HG03280 (cell line): ENCODE measurements around the gene NR1H3.
A peak's percentile ranks its signal among the peaks of the same experiment; 100 is the strongest.
"Not testable (repeated sequence)": the region's sequence is repeated elsewhere in the genome, so short reads cannot be mapped to it uniquely, and the experiment has no call there.

Experiments
- ATAC-seq: cut with Tn5 transposase; IDR thresholded peaks from one replicate; pipeline ENCODE4 v1.9.1; 2021; ENCODE audit warnings: mild to moderate bottlenecking, moderate library complexity; ENCODE audit not compliant: unreplicated experiment

NR1H3 gene

DNA sequence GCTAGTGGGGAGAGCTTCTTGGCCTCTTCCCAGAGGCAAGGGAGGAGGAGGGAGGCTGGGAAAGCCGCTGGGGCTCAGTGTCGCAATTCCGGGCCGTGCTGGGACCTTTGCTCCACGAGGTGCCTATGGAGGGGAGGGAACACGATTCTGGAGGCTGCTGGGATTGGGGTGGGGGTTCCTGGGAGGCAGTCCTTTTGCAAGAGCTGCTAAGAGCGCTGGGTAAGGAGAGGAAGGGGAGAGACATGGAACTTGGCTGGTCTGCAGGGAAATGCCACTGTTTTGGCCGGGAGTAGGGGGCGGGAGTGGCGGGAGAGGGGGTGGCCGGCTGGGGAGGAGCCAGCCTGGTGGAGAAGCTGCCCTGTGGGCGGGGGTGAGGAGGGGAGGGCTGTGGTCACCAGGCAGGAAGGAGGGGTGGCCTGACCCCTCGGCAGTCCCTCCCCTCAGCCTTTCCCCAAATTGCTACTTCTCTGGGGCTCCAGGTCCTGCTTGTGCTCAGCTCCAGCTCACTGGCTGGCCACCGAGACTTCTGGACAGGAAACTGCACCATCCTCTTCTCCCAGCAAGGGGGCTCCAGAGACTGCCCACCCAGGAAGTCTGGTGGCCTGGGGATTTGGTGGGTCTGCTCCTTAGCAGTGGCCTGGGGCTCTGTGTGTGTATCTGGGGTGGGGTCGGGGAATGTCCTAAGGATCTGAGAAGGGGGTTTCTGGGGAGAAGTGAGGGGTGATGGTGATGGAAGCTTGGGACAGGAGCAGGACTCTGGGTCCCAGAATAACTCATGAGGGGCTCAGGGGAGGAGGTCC, at the start of gene NR1H3:
Gene NR1H3, plus strand, starts transcription at position 480 of the 800 bp plus-strand sequence. CDS start 1,221 bp downstream, outside the sequence.
- ATAC-seq = no peak

DNA sequence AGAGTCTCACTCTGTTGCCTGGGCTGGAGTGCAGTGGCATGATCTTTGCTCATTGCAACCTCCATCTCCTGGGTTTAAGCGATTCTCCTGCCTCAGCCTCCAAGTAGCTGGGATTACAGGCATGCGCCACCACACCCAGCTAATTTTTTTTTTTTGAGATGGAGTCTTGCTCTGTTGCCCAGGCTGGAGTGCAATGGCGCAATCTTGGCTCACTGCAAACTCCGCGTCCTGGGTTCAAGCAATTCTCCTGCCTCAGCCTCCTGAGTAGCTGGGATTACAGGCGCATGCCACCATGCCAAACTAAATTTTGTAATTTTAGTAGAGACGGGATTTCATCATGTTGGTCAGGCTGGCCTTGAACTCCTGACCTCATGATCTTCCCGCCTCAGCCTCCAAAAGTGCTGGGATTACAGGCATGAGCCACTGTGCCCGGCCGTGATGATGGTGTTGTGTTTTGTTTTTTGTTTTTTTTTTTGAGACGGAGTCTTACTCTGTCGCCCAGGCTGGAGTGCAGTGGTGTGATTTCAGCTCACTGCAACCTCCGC, 49.7 kb upstream of the NR1H3 start:
- not testable (repeated sequence) for ATAC-seq

DNA sequence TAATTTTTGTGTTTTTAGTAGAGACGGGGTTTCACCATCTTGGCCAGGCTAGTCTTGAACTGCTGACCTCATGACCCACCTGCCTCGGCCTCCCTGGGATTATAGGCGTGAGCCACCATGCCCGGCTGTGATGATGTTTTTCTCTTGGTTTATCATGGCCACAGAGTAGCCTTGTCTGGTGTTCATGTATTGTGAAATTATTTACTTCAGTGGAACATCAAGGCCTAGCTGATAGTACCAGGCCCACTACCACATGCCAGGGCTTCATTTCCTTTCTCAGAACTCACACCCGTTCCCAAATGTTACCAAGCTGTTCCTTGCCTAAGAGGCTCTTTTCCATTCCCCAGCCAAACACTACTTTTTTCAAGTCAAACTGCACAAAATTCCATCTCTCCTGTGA, 49.2 kb upstream of the NR1H3 start:
- ATAC-seq = no peak

DNA sequence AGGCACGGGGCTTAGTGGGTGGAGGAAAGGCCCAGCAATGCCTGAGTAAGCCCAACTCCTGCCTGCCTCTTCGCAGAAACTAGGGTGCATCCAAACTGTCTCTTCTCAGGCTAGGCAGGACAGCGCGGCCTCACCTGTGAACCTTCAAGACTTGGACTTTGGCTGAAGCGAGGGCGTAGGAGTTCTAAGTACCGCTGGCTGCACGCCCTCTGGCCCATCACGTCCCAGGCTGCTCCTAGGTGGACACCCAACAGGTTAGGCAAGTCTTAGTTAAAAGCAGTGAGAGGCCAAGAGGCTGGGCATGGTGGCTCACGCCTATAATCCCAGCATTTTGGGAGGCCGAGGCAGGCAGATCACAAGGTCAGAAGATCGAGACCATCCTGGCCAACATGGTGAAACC, 44.9 kb upstream of the NR1H3 start:
- no peak for ATAC-seq

DNA sequence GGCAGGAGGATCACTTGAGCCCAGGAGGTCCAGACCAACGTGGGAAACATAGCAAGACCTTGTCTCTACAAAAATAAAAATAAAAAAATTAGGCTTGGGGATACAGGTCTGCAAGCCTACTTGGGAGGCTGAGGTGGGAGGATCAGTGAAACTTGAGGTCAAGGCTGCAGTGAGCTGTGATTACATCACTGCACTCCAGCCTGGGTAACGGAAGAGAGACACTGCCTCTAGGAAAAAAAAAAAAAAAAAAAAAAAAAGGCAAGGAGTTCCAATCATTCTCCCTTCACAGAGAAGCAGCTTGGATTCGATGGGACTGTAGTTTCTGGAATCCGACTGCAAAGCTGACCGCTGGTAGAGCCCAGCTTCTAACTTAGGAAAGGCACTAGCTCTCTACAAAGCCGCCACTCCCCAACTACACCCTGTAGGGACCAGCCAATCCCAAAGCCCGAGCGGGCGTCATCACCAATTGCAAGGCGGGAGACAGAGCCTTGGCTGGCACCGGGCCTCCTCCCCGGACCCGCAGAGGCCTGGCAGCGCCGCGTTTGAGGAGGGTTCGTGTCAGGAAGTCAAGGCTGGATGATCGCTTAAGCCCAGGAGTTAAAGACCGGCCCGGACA, 43.7 kb upstream of the NR1H3 start:
- peak; percentile 56 for ATAC-seq

DNA sequence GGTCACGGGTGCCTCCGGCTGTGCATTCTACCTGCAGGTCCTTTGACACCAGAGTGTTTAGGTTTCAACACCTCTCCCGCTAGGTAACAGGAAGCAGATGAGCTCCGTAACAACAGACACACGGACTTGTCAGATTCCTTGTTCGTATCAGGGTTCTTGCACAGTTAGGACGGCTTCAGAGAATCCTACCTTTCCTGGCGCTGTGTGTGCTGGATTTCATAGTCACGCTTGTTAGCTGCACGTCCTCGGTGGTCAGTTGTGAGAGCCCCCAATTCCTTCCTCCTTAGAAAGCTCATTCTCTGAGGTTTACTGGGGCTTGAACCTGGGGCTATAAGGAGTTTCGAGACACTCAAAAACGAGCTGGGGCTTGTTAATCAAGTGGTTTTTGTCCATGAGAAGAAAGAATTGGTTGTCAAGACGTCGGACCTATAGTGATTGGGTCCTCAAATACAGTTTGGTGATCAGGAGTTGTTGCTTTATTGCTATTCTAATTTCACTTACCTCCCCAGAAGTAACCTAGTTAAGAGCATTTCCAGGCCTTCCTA, 42.4 kb upstream of the NR1H3 start:
- no peak for ATAC-seq

DNA sequence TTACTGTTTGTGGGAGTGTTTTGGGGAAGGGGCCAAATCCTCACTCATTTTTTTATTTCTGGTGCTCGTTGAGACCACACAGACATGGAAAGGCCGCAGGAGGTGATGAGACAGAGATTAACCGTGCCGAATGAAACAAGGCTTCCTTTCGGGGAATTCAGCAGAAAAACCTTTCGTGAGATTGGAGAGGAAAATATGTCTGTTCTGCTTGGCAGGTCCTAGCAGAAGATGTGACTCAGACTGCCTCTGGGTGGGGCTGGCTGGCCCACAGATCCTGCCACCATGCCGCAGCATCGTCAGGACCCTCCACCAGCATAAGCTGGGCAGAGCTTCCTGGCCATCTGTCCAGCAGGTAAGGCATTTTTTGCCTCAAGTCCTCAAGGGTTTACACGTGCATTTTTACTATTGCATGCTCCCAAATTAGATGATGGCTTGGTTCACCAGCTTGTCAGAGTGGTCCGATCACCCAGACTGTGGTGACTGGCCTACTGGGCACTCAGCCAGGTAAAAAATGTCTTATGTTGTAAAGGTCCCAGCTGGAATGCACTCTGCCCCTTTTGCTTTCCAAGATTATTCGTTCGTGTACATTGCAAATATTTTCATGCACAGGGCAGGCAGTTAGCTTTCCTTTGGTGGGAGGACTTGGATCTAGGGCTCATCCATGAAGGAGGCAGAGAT, 41.5 kb upstream of the NR1H3 start:
- ATAC-seq = no peak

DNA sequence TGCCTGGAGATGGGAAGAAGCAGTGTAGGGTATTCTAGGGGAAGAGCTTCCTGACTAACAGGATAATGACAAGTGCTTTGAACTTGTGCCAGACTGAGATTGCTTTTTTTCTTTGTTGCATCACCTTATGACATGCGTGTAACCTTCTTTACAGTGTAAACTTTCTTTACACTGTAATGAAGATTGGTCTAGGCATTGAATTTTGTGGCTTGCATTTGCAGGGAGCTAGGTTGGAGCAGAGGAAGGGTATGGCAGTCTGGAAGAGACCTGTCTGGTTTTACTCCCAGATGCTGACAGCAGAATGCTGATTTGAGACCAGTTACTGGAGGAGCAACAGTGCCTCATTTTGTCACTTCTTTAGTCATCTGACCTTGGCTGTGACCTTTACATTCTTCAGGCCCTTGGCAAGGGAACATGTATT, 37.4 kb upstream of the NR1H3 start:
- no peak for ATAC-seq

DNA sequence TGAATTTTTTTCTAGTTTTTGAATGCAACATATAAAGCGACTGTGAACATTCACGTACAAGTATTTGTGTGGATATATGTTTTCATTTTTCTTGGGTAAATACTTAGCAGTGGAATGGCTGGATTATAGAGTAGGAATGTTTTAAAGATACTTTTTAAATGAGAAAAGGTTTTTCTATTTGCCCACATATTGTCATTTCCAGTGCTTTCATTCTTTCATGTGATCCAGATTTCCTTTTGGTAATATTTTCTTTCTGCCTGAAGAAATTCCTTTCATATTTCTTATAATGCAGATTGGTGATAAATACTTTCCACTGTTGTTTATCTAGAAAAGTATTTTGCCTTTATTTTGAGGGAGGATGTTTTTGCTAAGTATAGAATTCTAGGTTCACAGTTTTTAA, 35.1 kb upstream of the NR1H3 start:
- ATAC-seq = no peak

DNA sequence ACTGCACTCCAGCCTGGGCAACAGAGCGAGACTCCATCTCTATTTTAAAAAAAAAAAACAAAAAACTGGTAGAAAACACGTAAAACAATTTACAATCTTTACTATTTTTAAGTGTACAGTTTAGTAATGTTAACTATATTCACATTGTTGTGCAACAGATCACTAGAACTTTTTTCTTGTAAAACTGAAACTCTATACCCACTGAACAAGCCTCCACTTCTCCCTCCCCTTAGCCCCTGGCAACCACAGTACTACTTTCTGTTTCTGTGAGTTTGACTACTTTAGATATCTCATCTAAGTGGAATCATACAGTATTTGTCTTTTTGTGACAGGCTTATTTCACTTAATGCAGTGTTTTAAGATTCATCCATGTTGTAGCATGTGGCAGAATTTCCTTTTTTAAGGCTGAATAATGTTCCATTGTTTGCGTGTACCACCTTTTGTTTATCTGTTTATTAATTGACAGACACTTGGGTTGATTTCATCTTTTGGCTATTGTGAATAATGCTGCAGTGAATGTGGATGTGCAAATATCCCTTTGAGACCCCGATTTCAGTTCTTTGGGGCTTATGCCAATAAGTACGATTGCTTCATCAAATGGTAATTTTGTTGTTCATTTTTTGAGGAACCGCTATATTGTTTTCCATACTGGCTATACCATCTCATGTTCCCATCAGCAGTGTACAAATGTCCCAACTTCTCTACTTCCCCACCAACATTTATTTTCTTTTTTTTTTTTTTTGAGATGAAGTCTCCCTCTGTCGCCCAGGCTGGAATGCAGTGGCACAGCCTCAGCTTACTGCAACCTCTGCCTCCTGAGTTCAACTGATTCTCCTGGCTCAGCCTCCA, 32.0 kb upstream of the NR1H3 start:
- peak; percentile 73 for ATAC-seq

DNA sequence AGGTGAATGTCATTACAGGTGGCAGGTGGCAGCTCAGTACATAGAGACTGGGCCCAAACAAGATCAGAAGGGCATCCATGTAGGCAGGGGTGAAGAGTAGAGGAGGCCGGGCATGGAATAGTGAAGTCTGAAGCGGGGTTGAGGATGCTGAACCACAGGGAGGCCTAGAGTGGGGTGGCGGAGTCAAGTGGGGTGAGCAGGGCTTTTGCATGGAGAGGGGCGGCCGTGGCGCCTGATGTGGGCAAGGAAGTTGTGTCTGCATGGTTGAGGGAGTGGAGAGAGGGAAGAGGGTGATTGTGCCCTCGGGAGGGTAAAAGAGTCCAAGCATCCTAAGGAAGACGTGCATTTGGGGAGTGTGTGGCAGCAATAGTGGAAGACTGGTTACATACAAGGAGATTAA, 28.6 kb upstream of the NR1H3 start:
- ATAC-seq = no peak

DNA sequence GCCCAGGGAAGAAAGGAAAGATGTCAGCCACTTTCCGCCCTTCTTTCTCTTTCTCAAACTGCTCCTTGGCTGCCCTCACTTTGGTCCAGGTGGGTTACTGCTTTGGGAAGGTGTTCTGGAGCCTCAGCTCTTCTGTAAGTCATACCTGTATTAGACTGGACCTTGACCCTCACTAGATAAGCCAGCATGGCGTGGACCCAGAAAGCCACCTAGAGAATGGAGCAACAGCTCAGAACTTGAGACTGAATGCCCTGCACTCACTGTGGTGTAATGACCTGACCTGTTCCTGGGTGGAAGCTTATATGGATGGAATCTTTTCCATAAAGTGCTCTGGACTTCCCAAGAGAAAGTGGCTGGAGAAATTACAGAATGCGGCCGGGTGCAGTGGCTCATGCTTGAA, 24.7 kb upstream of the NR1H3 start:
- no peak for ATAC-seq

DNA sequence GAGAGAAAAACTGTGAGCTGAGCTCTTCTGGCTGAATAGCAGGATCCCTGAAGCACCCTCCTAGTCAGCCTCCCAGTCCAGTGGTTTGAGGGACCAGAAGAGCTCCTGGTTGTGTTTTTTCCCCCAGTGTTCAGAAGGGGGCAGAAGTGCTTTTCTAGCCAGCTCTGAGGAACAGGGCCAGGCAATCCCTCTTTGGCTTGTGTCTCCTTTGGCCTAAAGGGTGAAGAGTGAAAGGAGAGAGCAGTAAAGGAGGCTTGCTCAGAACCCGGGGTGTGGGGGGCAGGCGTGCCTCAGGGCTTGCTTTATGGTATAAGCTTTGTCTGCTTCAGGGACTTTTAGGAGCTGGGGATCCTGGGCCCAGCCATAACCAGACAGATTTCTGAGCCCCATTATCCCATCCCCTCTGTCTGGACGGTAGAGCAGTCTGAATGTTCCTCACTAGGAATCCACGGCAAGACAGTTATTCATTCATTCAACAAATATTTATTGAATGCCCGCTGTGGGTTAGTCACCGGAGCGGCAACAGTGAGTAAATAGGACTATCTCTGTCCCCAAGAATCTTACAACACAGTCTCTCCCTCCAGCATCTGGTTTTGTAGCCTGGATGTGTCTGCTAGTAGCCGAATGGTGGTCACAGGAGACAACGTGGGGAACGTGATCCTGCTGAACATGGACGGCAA, 23.7 kb upstream of the NR1H3 start:
- no peak for ATAC-seq

DNA sequence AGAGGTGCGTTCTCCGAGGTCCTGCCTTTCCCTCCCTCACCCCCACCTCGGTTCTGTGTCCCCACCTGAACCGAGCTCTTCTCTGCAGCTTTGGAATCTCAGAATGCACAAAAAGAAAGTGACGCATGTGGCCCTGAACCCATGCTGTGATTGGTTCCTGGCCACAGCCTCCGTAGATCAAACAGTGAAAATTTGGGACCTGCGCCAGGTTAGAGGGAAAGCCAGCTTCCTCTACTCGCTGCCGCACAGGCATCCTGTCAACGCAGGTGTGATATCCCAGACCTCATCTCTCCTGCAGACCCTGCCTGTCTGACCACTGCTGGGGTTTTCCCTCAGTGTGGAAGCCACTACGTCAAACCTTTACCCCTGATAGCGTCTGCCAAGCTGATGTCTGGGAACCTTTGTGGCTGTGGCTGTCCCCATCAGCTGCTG, 23.1 kb upstream of the NR1H3 start:
- ATAC-seq = no peak

DNA sequence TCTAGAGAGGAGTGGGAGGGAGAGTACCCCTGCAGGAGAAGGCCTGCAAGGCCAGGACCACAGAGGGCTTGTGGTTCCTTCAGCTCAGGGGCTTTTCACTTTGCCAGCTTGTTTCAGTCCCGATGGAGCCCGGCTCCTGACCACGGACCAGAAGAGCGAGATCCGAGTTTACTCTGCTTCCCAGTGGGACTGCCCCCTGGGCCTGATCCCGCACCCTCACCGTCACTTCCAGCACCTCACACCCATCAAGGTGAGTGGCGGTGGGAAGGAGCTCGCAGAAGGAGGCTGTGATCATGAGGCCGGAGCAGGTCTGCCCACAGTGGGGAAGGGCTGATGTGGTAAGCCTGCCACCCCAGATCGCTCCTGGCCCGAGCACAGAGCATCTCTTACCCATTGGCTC, 22.6 kb upstream of the NR1H3 start:
- no peak for ATAC-seq

DNA sequence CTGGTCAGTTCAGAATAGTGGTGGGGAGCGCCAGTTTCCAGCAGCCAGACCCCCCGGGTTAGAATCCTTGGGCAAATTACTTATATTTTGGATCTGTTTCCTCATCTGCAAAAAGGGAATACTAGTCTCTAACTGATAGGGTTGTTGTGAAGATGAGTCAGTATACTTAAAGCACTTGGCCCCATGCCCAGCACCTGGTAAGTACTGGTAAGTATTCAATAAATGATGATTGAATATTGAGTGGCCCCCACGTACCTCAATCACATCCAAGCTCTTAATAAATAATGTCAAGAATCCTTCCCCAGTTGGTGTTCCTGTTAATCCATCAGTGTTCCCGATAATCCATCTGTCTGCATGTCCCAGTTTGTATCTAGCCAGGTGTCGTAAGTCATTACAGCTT, 21.3 kb upstream of the NR1H3 start:
- no peak for ATAC-seq

DNA sequence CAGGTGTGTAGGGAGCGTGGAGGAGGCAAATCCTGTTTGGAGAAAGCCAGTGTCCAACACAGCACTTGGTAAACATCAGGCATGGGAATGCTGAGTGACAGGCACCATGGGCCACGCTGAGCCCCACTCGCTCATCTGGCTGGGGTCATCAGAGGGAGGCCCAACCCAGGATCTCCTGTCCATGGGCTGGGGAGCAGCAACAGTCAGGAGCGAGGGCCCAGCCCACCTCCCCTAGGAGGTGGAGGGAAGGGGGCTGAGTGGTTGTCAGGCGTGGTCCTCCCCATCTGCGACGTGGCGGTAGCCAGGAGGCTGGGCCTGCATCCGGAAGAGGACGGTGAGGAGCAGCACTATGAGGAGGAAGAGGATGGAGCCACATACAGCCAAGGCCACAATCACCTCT, 17.9 kb upstream of the NR1H3 start:
- ATAC-seq = no peak

DNA sequence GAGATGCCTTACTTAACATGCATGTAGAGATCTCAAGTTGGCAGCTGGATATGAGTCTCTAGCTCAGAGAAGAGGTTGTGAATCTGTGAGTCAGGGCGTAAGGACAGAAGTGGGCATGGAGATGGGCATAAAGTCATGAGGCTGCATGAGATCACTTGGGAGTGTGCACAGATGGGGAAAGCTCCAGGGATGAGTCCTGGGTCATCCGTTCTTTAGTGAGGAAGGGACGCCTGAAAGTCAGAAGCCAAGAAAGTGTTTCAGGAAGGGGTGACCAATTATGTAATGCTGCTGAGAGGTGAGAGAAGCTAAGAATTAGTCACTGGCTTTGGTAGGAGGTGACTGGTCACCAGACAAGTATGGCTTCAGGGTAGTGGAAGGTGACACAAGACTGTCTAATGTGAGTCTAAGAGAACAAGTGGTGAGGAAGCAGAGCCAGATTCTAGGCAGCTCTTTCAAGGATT, 15.9 kb upstream of the NR1H3 start:
- ATAC-seq = no peak

DNA sequence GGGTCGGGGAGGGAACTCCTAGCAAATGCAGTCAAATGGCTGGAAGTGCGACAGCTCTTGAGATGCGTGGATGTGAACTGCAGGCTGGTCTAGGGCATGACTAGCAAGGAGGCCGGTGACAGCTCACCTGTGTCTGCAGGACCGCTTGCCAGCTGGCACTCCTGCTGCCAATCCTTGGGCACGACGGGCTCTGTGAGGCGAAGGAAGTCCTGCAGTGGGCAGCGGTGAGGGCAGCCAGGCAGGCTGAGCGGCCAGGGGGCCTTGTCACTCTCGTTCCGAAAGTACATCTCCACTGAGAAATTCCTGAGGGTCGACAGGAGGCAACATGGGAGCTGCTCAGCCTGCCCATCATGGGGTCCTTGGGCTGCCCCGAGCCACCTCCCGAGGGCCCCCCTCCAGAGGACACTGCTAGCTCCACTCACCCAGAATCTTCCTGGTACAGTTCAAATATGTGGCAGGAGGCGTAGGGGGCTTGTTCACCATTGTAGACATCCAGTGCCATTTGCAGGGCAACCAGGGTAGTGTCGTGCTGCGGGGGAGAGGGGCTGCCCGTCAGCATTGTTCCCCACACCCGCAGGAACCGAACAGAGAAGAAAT, 15.1 kb upstream of the NR1H3 start:
- ATAC-seq = no peak
